Measurements from ENCODE around the gene KLF11. TPM values are rescaled to one million over a fixed set of nuclear protein-coding genes. Genes with fewer than 3 reads are reported as not detected.

The KLF11 gene
- polyA plus RNA-seq, 1 of the 3 experiments (the other 2 are of a cell fraction) = 9.5 TPM

- no peak overlapping the region for H3K9ac ChIP-seq
- 80% methylated on average over 7 of the region's 7 CpGs for WGBS (ENCODE audit: low lambda C conversion rate)
- TF ChIP-seq IRF3 (IDR thresholded peaks at IDR 0.05; ENCODE audit: low read depth, low read length) (no peak), TAF1 (IDR thresholded peaks at IDR 0.05; ENCODE audit: borderline replicate concordance, low read depth, low read length) (no peak), REST (IDR thresholded peaks at IDR 0.05; ENCODE audit: low read depth, low read length) (no peak), MAX (IDR thresholded peaks at IDR 0.05; ENCODE audit: low read depth) (no peak), FOXJ3 (CRISPR knock-in tag; IDR thresholded peaks at IDR 0.05) (no peak), MXI1 (IDR thresholded peaks at IDR 0.05; ENCODE audit: low read depth, low read length) (no peak), SIN3A (IDR thresholded peaks at IDR 0.05; ENCODE audit: borderline replicate concordance, low read depth, low read length) (no peak), MEF2A (IDR thresholded peaks at IDR 0.05; ENCODE audit: borderline replicate concordance, low read depth) (no peak), POLR2AphosphoS5 (IDR thresholded peaks at IDR 0.05; ENCODE audit: low read depth, low read length) (no peak), RXRA (IDR thresholded peaks at IDR 0.05; ENCODE audit: borderline replicate concordance, low read depth) (no peak), ELF1 (IDR thresholded peaks at IDR 0.05) (no peak), TEAD4 (IDR thresholded peaks at IDR 0.05; ENCODE audit: borderline replicate concordance, insufficient read depth) (no peak), USF1 (IDR thresholded peaks at IDR 0.05; ENCODE audit: borderline replicate concordance, low read depth) (no peak), NFIC (IDR thresholded peaks at IDR 0.05; ENCODE audit: borderline replicate concordance) (no peak)
- peaks cover 0 to 13% of the 10 kb centered on the region in 2 experiments; a peak in 1 of 4 replicates for H3K4me1 ChIP-seq (ENCODE audit: control insufficient read depth in 1 of 2, insufficient read depth in 2 of 2, low read depth in 1 of 2, low read length in 1 of 2)
- CTCF ChIA-PET = interaction anchor here (0.9 to 12.5 kb wide), 3 partner anchors 14 to 243 kb away, joined by 3 to 257 read pairs (median 4); no protein-coding TSS in a partner anchor
- no peak overlapping the region for H3K27ac ChIP-seq (ENCODE audit: low read depth in 2 of 2, low read length in 1 of 2)
- POLR2A ChIA-PET = interaction anchor here (0.6 kb wide), 1 partner anchor 609 kb away, joined by 5 read pairs; no protein-coding TSS in a partner anchor
- no peak overlapping the region for H3K4me2 ChIP-seq
- no peaks in the 10 kb centered on the region for H3K27me3 ChIP-seq (ENCODE audit: insufficient read depth)
- no peaks in the 10 kb centered on the region for H3K9me3 ChIP-seq
- no peaks in the 10 kb centered on the region for H3K9me2 ChIP-seq
- no peak overlapping the region for H3K4me3 ChIP-seq (ENCODE audit: low read depth in 2 of 2, low read length in 1 of 2)
- H3F3A ChIP-seq (replicated peaks; ENCODE audit: insufficient read depth) = no peaks in the 10 kb centered on the region
- no peak overlapping the region for H2AFZ ChIP-seq (ENCODE audit: low read depth)
- no peak for DNase-seq
- H4K20me1 ChIP-seq (ENCODE audit: insufficient read depth) = no peaks in the 10 kb centered on the region
- H3K36me3 ChIP-seq (replicated peaks in 1 of 2; ENCODE audit: control insufficient read depth in 1 of 2, insufficient read depth in 2 of 2, low read length in 1 of 2) = peaks cover 18 to 23% of the 10 kb centered on the region in 2 experiments
- peaks cover 6% of the 10 kb centered on the region; the same call in 1 of the 2 replicates for H3K79me2 ChIP-seq (ENCODE audit: insufficient read depth)
Measured at GRCh38 chr2:10054976-10055375, 11.6 kb downstream of the KLF11 start.
